ENCODE measurements around the gene ACSS1.

The ACSS1 gene

GRCh38 chr20:25030649-25031207 is 27.2 kb downstream of the ACSS1 start:
- no peak for DNase-seq (ENCODE audit: low read depth)

GRCh38 chr20:25030007-25030648 is 27.8 kb downstream of the ACSS1 start:
- no peak for DNase-seq (ENCODE audit: low read depth)

GRCh38 chr20:25025986-25026605 is 31.8 kb downstream of the ACSS1 start:
- DNase-seq (ENCODE audit: low read depth), result no peak

GRCh38 chr20:25025091-25025861 is 32.7 kb downstream of the ACSS1 start:
- no peak for DNase-seq (ENCODE audit: low read depth)

- DNase-seq (ENCODE audit: low read depth), result no peak
Observed at GRCh38 chr20:25024171-25024570, 33.8 kb downstream of the ACSS1 start.

GRCh38 chr20:25023356-25023755 is 34.6 kb downstream of the ACSS1 start:
- DNase-seq (ENCODE audit: low read depth), result no peak

GRCh38 chr20:25022680-25023079 is 35.3 kb downstream of the ACSS1 start:
- no peak for DNase-seq (ENCODE audit: low read depth)

GRCh38 chr20:25021336-25021735 is 36.6 kb downstream of the ACSS1 start:
- DNase-seq (ENCODE audit: low read depth), result no peak

GRCh38 chr20:25020901-25021301 is 37.0 kb downstream of the ACSS1 start:
- no peak for DNase-seq (ENCODE audit: low read depth)

GRCh38 chr20:25020345-25020744 is 37.6 kb downstream of the ACSS1 start:
- DNase-seq (ENCODE audit: low read depth), result no peak

GRCh38 chr20:25019381-25020155 is 38.4 kb downstream of the ACSS1 start:
- DNase-seq (ENCODE audit: low read depth), result no peak

GRCh38 chr20:25018841-25019240 is 39.1 kb downstream of the ACSS1 start:
- DNase-seq (ENCODE audit: low read depth), result no peak

- DNase-seq (ENCODE audit: low read depth), result no peak
Observed at GRCh38 chr20:25018425-25018824, 39.5 kb downstream of the ACSS1 start.

- no peak for DNase-seq (ENCODE audit: low read depth)
Observed at GRCh38 chr20:25017257-25017803, 40.6 kb downstream of the ACSS1 start.

GRCh38 chr20:25016471-25016870 is 41.5 kb downstream of the ACSS1 start:
- DNase-seq (ENCODE audit: low read depth), result no peak

GRCh38 chr20:25015986-25016385 is 42.0 kb downstream of the ACSS1 start:
- DNase-seq (ENCODE audit: low read depth), result no peak

- DNase-seq (ENCODE audit: low read depth), result no peak
Observed at GRCh38 chr20:25014816-25015215, 43.1 kb downstream of the ACSS1 start.

- no peak for DNase-seq (ENCODE audit: low read depth)
Observed at GRCh38 chr20:25013478-25014380, 44.2 kb downstream of the ACSS1 start.

GRCh38 chr20:25012616-25013189 is 45.2 kb downstream of the ACSS1 start:
- DNase-seq (ENCODE audit: low read depth), result no peak

- DNase-seq (ENCODE audit: low read depth), result no peak
Observed at GRCh38 chr20:25011831-25012241, 46.1 kb downstream of the ACSS1 start.
